OCI-LY3 (cell line): ENCODE results near the gene MCTS1.

Experiments
- CTCF ChIP-seq: fragments of 200-600, 300-600 bp; sonication (generic); IDR thresholded peaks from 2 replicates; pipeline ENCODE4 v1.5.1; 2014; ENCODE audit warnings: antibody characterized with exemption, low read length, low read depth
- EZH2phosphoT487 ChIP-seq: fragments of 200-600 bp; shearing (Covaris generic); IDR thresholded peaks from 2 replicates; pipeline ENCODE4 v1.6.1; 2018; ENCODE audit warnings: antibody characterized with exemption, mixed run types, low read depth

- no peak for TF ChIP-seq CTCF
- TF ChIP-seq EZH2phosphoT487: no peak
Measured at GRCh38 chrX:120568609-120569008, 35.3 kb upstream of the MCTS1 start.
